GM12801 (cell line): Measurements from ENCODE around the gene PIK3R5.

Source experiments
- CTCF ChIP-seq: IDR thresholded peaks from one replicate; pipeline ENCODE4 v1.5.1; 2011; ENCODE audit warnings: control low read depth; ENCODE audit not compliant: insufficient read length; ENCODE audit errors: extremely low read depth

The PIK3R5 gene

GRCh38 chr17:8954339-8954738 is 11.2 kb downstream of the PIK3R5 start:
- TF ChIP-seq CTCF, result no peak

GRCh38 chr17:8953156-8953885 is 12.2 kb downstream of the PIK3R5 start:
- no peak for TF ChIP-seq CTCF

GRCh38 chr17:8952191-8952590 is 13.3 kb downstream of the PIK3R5 start:
- TF ChIP-seq CTCF, result no peak

GRCh38 chr17:8951206-8951605 is 14.3 kb downstream of the PIK3R5 start:
- no peak for TF ChIP-seq CTCF

GRCh38 chr17:8949061-8949661 is 16.3 kb downstream of the PIK3R5 start:
- TF ChIP-seq CTCF, result no peak

- TF ChIP-seq CTCF, result no peak
These were observed 17.0 kb downstream of the PIK3R5 start for GRCh38 chr17:8948462-8948861.

GRCh38 chr17:8947201-8947600 is 18.3 kb downstream of the PIK3R5 start:
- TF ChIP-seq CTCF, result no peak
